Aorta (tissue), 5 donors: ENCODE data around the gene TMTC2. TPM values are rescaled to one million over a fixed set of nuclear protein-coding genes. Genes with fewer than 3 reads are reported as not detected.

ENCODE experiments used
- ATAC-seq: fragments of 200-7000 bp; cut with Tn5 transposase; one replicate; pipeline ENCODE4 v1.9.1; 2022; ENCODE audit warnings: moderate library complexity; ENCODE audit not compliant: low FRiP score
- DNase-seq, 2 donors: peaks; one replicate each; pipeline ENCODE4 v3.0.0-alpha.2; 2020
- H3K27ac ChIP-seq, 2 donors: one replicate each; pipeline ENCODE4 v1.5.1; 2013; ENCODE audit warnings: low read length in 2 of 2, mild to moderate bottlenecking in 2 of 2, moderate library complexity in 2 of 2, control low read depth in 1 of 2, inconsistent platforms in 1 of 2, low read depth in 1 of 2
- H3K27me3 ChIP-seq, 2 donors: one replicate each; pipeline ENCODE4 v1.6.1; 2013; ENCODE audit warnings: control low read depth in 1 of 2, low read length in 1 of 2, mild to moderate bottlenecking in 1 of 2, moderate library complexity in 1 of 2; ENCODE audit not compliant: insufficient read depth in 2 of 2, control insufficient read depth in 1 of 2
- H3K36me3 ChIP-seq, 2 donors: one replicate each; pipeline ENCODE4 v1.6.1; 2013; ENCODE audit warnings: control low read depth in 1 of 2, low read length in 1 of 2, mild to moderate bottlenecking in 1 of 2; ENCODE audit not compliant: insufficient read depth in 2 of 2, control insufficient read depth in 1 of 2
- H3K4me1 ChIP-seq, 2 donors: one replicate each; pipeline ENCODE4 v1.6.1; 2013; ENCODE audit warnings: low read length in 2 of 2, control low read depth in 1 of 2, mild to moderate bottlenecking in 1 of 2, moderate library complexity in 1 of 2; ENCODE audit not compliant: insufficient read depth in 2 of 2, control insufficient read depth in 1 of 2
- H3K4me3 ChIP-seq, 2 donors: one replicate each; pipeline ENCODE4 v1.5.1; 2013; ENCODE audit warnings: low read length in 2 of 2, control low read depth in 1 of 2, mild to moderate bottlenecking in 1 of 2
- H3K9me3 ChIP-seq: one replicate; pipeline ENCODE4 v1.6.1; 2013; ENCODE audit warnings: mild to moderate bottlenecking, low read length; ENCODE audit not compliant: control insufficient read depth
- WGBS, 2 donors: extraction: QIAGEN DNeasy Blood & Tissue Kit; methylation state at CpG; one replicate each; pipeline ENCODE4 v1.1.7; 2013; 5-methylcytosine and 5-hydroxymethylcytosine counted together
- intact Hi-C, 2 donors: fragments of 100-400 bp; cut with DNase I; formaldehyde crosslinking; loops; one replicate each; pipeline versions ENCODE4 v1.14.2 to v1.15.0; 2022
- polyA plus RNA-seq, 2 donors: library from polyadenylated mRNA; stranded (reverse); fragments of 200-250 nt; gene quantifications; one replicate each; pipeline ENCODE4 v1.2.3, GENCODE V29; 2013
- total RNA-seq, 2 donors: library from RNA; stranded (reverse); fragmentation: NEBNext Ultra II Directional; extraction: Animal tissue kit (Norgen Biotek cat#: 25700); gene quantifications; one replicate each; pipeline ENCODE4 v1.2.1, GENCODE V29; 2021
- donor health status: healthy with polysubstance abuse.
- donor health status: Bipolar disorder and iron deficiency.
- donor health status: DM: no; HTN: no; CAD: no.
- donor health status: DM: no; HTN: no; CAD: no.
- donor health status: DM: yes; HTN: yes; CAD: no.

Gene TMTC2
- total and polyA plus RNA-seq, 4 donors: 0.50 to 10.9 (median 3.7) TPM

- DNase-seq: no peak
- intact Hi-C loops: no loop called here
- Histone ChIP-seq H3K4me3 (no peak overlapping the region), H3K27me3 (no peaks in the 10 kb centered on the region), H3K4me1 (no peaks in the 10 kb centered on the region), H3K36me3 (no peaks in the 10 kb centered on the region), H3K9me3 (no peaks in the 10 kb centered on the region), H3K27ac (no peak overlapping the region)
- no peak for ATAC-seq
- WGBS, 2 donors: 96% methylated on average over 4 of the region's 4 CpGs
Observed at GRCh38 chr12:82866227-82866775, 179.6 kb downstream of the TMTC2 start.

GRCh38 chr12:82866946-82867345 is 180.2 kb downstream of the TMTC2 start:
- H3K4me1 ChIP-seq: no peaks in the 10 kb centered on the region
- DNase-seq: no peak
- H3K27ac ChIP-seq: no peak overlapping the region
- H3K27me3 ChIP-seq: no peaks in the 10 kb centered on the region
- H3K9me3 ChIP-seq: no peaks in the 10 kb centered on the region
- ATAC-seq: no peak
- no peaks in the 10 kb centered on the region for H3K36me3 ChIP-seq
- WGBS, 2 donors: 95 to 96% methylated on average over 3 of the region's 3 CpGs
- intact Hi-C loops: no loop called here
- no peak overlapping the region for H3K4me3 ChIP-seq

GRCh38 chr12:82867762-82868500 is 181.2 kb downstream of the TMTC2 start:
- Histone ChIP-seq H3K27me3 (no peaks in the 10 kb centered on the region), H3K36me3 (no peaks in the 10 kb centered on the region), H3K4me3 (no peak overlapping the region), H3K27ac (no peak overlapping the region), H3K9me3 (no peaks in the 10 kb centered on the region), H3K4me1 (no peaks in the 10 kb centered on the region)
- ATAC-seq (no peak), DNase-seq (no peak)
- 50 to 55% methylated on average over 6 of the region's 6 CpGs for WGBS, 2 donors
- intact Hi-C loops: no loop called here

- Histone ChIP-seq H3K4me3 (no peak overlapping the region), H3K27ac (no peak overlapping the region), H3K4me1 (no peaks in the 10 kb centered on the region), H3K27me3 (no peaks in the 10 kb centered on the region), H3K9me3 (no peaks in the 10 kb centered on the region), H3K36me3 (no peaks in the 10 kb centered on the region)
- no peak for DNase-seq
- intact Hi-C loops: no loop called here
- ATAC-seq: no peak
Observed at GRCh38 chr12:82870771-82871377, 184.2 kb downstream of the TMTC2 start.

- 91 to 94% methylated on average over 2 of the region's 2 CpGs for WGBS, 2 donors
- DNase-seq (no peak), ATAC-seq (no peak)
- Histone ChIP-seq H3K36me3 (no peaks in the 10 kb centered on the region), H3K27me3 (no peaks in the 10 kb centered on the region), H3K4me1 (no peaks in the 10 kb centered on the region), H3K9me3 (no peaks in the 10 kb centered on the region), H3K4me3 (no peak overlapping the region), H3K27ac (no peak overlapping the region)
- intact Hi-C loops: no loop called here
Observed at GRCh38 chr12:82872088-82872487, 185.4 kb downstream of the TMTC2 start.

- DNase-seq (no peak), ATAC-seq (no peak)
- no peaks in the 10 kb centered on the region for H3K27me3 ChIP-seq
- no peaks in the 10 kb centered on the region for H3K4me1 ChIP-seq
- H3K4me3 ChIP-seq: no peak overlapping the region
- H3K36me3 ChIP-seq: no peaks in the 10 kb centered on the region
- intact Hi-C loops: no loop called here
- H3K9me3 ChIP-seq: no peaks in the 10 kb centered on the region
- H3K27ac ChIP-seq: no peak overlapping the region
Observed at GRCh38 chr12:82873309-82873708, 186.6 kb downstream of the TMTC2 start.

GRCh38 chr12:82873951-82874350 is 187.2 kb downstream of the TMTC2 start:
- no peak for ATAC-seq
- Histone ChIP-seq H3K27ac (no peak overlapping the region), H3K27me3 (no peaks in the 10 kb centered on the region), H3K4me3 (no peak overlapping the region), H3K36me3 (no peaks in the 10 kb centered on the region), H3K9me3 (no peaks in the 10 kb centered on the region), H3K4me1 (no peaks in the 10 kb centered on the region)
- DNase-seq: no peak
- 92 to 97% methylated on average over 3 of the region's 3 CpGs for WGBS, 2 donors
- intact Hi-C loops: no loop called here

GRCh38 chr12:82874945-82875344 is 188.2 kb downstream of the TMTC2 start:
- no peaks in the 10 kb centered on the region for H3K36me3 ChIP-seq
- intact Hi-C loops: no loop called here

GRCh38 chr12:82876075-82876474 is 189.4 kb downstream of the TMTC2 start:
- DNase-seq (no peak), ATAC-seq (no peak)
- Histone ChIP-seq H3K27ac (no peak overlapping the region), H3K4me1 (no peaks in the 10 kb centered on the region), H3K27me3 (no peaks in the 10 kb centered on the region), H3K4me3 (no peak overlapping the region), H3K9me3 (peaks cover 2% of the 10 kb centered on the region), H3K36me3 (no peaks in the 10 kb centered on the region)
- 90 to 96% methylated on average over 2 of the region's 2 CpGs for WGBS, 2 donors
- intact Hi-C loops: no loop called here

More at GRCh38 chr12:82874945-82875344, 188.2 kb downstream of the TMTC2 start:
- Histone ChIP-seq H3K27me3 (no peaks in the 10 kb centered on the region), H3K4me3 (no peak overlapping the region), H3K27ac (no peak overlapping the region), H3K4me1 (no peaks in the 10 kb centered on the region), H3K9me3 (peaks cover 2% of the 10 kb centered on the region)
- DNase-seq (no peak), ATAC-seq (no peak)
- 83 to 92% methylated on average over 1 of the region's 1 CpG for WGBS, 2 donors
